ENCODE data around the gene PIGR. TPM values are rescaled to one million over a fixed set of nuclear protein-coding genes. Genes with fewer than 3 reads are reported as not detected.

The PIGR gene
- total and polyA plus RNA-seq, 9 of the 15 experiments (the other 6 are each of a cell fraction or from before 2014, with no cell fraction given), result 0.01 to 1.5 (median 0.03) TPM; not detected in 4

GRCh38 chr1:206941766-206942418, 4.4 kb downstream of the PIGR start (continued):
- no peak for TF ChIP-seq DEAF1 (CRISPR knock-in tag; IDR thresholded peaks at IDR 0.05)
- TF ChIP-seq CUX1 (CRISPR knock-in tag; IDR thresholded peaks at IDR 0.05), result no peak
- TF ChIP-seq NUFIP1 (IDR thresholded peaks at IDR 0.05; ENCODE audit: partially characterized antibody), result no peak
- TF ChIP-seq ZNF830 (CRISPR knock-in tag; IDR thresholded peaks at IDR 0.05), result no peak
- no peak for TF ChIP-seq FOXA1 (IDR thresholded peaks at IDR 0.05; ENCODE audit: borderline replicate concordance)
- no peak for TF ChIP-seq BRF1 (IDR thresholded peaks at IDR 0.05; ENCODE audit: borderline replicate concordance, extremely low read depth, insufficient read length)
- TF ChIP-seq CBX8 (IDR thresholded peaks at IDR 0.05; ENCODE audit: borderline replicate concordance, extremely low read depth, low read depth, low read length, poor library complexity, severe bottlenecking), result no peak
- no peak for TF ChIP-seq ZNF239 (CRISPR knock-in tag; IDR thresholded peaks at IDR 0.05)
- TF ChIP-seq TAL1 (IDR thresholded peaks at IDR 0.05), result peak; percentile 37; the same call in 1 of the 2 replicates
- no peak for TF ChIP-seq BRD4 (IDR thresholded peaks at IDR 0.05)
- TF ChIP-seq SNAPC5 (CRISPR knock-in tag; IDR thresholded peaks at IDR 0.05), result no peak
- no peak for TF ChIP-seq ZBTB12 (CRISPR knock-in tag; IDR thresholded peaks at IDR 0.05)
- TF ChIP-seq CTBP1 (IDR thresholded peaks at IDR 0.05; ENCODE audit: borderline replicate concordance), result 0 out of 2 replicates have a peak, but pooled peaks have one; percentile 18
- no peak for TF ChIP-seq SMARCA5 (IDR thresholded peaks at IDR 0.05)
- no peak for TF ChIP-seq CREB3L1 (IDR thresholded peaks at IDR 0.05; ENCODE audit: borderline replicate concordance, low read depth)
- no peak for TF ChIP-seq ZNF76 (CRISPR knock-in tag; IDR thresholded peaks at IDR 0.05; ENCODE audit: borderline replicate concordance)
- no peak for TF ChIP-seq ZNF280B (CRISPR knock-in tag; IDR thresholded peaks at IDR 0.05)
